Umbilical cord (tissue), 2 donors: ENCODE data around the gene HNRNPH1. TPM values are rescaled to one million over a fixed set of nuclear protein-coding genes. Genes with fewer than 3 reads are reported as not detected.

Experiments used
- DNase-seq: peaks from one replicate; pipeline ENCODE4 v3.0.0-alpha.2; 2015; ENCODE audit warnings: low spot score
- total RNA-seq: library from RNA; depleted of rRNA; stranded (reverse); fragments of >200 nt; gene quantifications from one replicate; pipeline ENCODE4 v1.2.3, GENCODE V29; 2014; ENCODE audit warnings: low replicate concordance; ENCODE audit not compliant: insufficient read depth

Gene HNRNPH1
- total RNA-seq, 1 donor from 2014 or later: 508 TPM

DNA sequence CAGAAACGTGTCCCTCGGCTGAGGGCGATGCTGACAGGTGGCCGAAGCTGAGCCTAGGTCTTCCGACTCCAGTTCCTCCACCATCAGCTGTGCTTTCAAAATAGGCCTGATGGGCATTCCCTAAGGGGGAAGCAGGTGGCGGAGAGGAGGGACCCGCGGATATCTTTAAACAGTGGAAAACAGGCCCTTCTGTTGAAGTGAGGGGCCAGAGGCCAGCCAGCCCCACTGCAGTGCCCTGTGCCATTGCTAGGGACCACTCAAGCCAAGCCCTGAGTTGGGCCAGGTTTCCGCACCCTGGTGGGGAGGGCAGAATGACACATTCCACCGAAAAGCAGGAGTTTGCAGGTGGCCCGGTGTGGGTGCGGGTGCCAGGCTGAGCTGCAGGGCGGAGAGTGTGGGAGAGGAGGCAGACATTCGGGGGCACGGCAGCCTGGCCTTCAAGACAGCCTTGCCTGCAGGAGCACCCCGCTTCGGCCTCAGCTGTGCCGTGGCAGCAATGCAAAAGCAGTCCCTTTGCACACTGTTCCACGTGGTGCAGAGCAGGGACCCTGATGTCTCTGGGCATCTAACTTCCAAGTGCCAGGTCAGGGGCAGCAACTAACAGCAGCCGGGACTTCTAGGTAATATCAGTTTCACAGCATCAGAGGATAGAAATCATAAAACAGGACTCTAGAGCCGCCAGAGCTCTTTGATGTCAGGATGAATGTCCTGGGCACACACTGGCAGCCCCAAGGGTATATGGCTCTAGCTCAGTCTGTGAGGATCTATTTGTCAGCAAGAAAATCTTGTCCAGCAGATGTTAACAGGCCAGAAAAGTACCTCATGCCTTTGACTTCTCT, 17.2 kb downstream of the HNRNPH1 start:
- DNase-seq: no peak

DNA sequence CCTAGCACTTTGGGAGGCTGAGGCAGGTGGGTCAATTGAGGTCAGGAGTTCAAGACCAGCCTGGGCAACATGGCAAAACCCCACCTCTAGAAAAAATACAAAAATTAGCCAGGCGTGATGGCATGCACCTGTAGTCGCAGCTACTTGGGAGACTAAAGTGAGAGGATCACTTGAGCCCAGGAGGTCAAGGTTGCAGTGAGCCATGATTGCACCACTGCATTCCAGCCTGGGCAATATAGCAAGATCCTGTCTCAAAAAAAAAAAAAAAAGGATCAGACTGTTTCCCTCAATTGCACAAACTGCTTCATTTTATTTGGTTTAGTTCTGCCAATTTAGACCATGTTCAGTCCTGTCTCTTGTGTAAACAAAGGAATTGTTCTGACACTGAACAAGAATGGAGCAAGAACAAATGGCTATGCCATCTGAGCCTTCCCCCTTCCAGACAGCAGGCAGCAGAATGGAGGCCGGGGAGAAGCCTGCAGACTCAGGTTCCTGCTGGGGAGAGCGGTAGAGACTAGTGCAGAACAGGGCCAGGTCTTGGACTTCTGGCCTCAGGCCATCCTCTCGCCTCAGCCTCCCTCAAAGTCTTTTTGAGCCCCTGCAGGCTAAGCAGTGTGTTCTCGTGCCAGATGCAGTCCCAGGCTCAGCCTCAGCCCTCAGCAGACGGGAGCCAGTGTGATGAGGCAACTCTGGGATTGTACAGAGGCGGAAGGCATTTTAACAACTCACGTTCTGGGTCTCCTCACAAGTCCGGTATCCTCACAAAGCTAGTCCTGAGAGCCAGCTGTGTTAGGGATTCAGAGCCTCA, 18.2 kb downstream of the HNRNPH1 start:
- peak; percentile 86 for DNase-seq

DNA sequence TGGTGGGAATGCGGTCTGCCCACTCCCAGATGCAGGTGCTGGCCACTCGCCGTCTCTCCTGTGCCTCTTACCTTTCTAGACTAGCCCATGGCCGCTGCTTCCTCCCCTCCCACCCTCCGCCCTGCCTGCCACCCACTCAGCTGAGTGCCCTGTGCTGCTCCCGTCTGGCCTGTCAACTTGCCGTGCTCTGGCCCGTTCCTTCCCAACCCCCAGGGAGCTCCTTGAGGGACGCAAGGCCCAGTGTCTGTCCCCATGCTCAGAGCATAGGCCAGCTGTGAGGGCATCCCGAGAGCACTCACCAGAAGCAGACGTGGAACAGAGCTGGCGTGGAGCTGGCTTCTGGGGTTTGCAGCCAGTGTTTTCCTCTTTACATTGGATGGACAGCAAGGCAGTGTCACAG, 20.2 kb downstream of the HNRNPH1 start:
- DNase-seq: no peak

- DNase-seq: no peak
Measured at GRCh38 chr5:179601871-179602625, 21.4 kb downstream of the HNRNPH1 start.

DNA sequence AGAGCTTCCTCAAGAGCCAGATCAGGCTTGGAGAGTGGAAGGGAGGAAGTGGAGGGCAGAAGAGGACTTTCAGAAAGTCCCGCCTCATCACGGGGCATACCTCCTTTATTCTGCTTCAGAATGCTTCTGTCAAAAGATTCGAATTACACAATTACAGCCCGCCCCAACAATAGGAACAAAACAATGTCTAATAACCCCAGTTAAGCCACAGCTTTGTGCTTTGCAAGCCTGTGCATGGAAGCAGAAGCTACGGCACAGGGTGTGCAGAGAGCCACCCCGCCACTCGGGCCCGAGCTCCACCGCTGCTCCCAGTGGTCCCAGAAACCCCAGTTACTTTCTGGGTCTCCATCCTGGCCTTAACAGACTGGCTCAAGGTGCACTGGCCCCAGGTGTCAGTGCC, 23.5 kb downstream of the HNRNPH1 start:
- DNase-seq: no peak

DNA sequence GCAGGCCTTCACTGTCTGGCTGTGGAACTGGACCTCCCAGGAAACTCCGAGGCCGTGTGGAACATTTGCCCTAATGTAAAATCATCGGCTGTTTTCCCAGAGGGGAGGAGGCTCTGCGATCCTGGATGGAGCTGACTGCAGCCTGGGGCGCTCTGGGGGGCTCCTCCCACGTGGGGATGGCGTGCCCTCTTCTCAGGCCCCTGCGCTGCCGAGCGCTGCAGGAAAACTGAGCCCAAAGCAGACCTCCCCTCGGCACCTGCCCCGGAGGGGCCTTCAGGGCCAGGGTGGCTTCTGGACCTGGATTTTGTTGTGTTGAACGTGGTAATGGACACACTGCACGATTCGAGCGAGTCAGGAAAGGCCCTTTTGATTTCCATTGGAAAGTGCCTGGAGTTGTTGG, 23.9 kb downstream of the HNRNPH1 start:
- no peak for DNase-seq

GRCh38 chr5:179599100-179599499, 24.4 kb downstream of the HNRNPH1 start:
- DNase-seq: no peak

GRCh38 chr5:179596421-179596820, 27.1 kb downstream of the HNRNPH1 start:
- no peak for DNase-seq

- DNase-seq: no peak
Measured at GRCh38 chr5:179595916-179596315, 27.6 kb downstream of the HNRNPH1 start.

DNA sequence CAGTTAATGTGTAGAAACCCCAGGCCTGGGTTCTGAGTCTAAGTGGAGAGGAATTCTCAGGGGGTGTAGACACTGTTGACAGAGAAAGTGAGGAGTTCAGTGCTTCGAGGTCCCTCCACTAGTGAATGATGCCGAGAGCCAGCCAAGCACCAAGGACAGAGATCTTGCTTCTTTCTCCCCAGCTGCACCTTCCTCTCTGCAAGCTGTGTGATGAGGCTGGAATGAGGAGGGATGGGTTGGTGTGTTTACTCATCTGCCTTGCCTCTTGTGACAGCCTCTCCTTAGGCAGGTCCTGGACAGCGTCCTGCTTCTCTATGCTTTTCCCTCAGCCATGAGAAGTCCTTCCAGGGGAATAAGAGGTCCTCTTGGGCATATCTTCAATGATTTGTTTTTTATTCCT, 35.3 kb downstream of the HNRNPH1 start:
- no peak for DNase-seq

- DNase-seq: no peak
Measured at GRCh38 chr5:179585941-179586401, 37.5 kb downstream of the HNRNPH1 start.

DNA sequence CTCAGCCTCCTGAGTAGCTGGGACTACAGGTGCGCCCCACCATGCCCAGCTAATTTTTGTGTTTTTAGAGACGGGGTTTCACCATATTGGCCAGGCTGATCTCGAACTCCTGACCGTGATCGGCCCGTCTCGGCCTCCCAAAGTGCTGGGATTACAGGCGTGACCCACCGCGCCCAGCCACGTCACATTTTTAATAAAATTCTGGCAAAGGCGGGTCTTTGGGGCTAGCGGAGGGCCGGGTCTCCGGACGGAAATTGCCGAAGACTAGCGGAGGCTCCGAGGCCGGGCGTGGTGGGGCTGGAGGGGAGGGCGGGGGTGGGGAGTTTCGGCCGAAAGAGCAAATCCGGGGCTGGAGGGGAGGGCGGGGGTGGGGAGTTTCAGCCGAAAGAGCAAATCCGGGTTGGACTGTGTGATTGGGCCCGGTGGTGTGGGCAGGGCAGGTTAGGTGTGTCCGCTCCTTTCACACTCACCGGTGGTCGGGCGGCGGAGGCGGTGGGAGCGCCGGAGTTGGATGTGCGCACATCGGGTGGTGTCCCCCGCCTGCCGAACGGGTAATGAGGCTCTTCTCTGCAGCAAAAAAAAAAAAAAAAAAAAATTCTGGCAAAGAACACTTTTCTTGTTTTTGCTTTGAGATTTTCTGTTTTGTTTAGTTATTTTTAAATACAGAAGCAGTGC, 46.0 kb downstream of the HNRNPH1 start:
- DNase-seq: no peak

DNA sequence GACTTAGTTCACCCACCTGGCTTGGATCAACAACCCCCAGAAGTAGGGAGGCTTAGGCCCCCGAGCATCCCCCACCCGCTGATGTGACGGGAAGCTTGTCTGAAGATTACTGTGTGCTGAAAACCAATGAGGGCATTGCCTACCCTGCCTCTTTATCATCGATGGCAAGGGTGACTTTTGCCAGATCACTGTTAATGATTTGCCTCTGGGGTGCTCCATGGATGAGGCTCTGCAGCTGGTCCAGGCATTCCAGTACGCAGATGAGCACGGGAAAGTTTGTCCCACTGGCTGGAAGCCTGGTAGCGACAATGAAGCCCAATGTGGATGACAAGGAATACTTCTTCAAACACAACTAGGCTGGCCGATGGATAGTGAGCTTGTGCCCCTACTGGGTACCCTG, 51.1 kb downstream of the HNRNPH1 start:
- DNase-seq: no peak

- DNase-seq: no peak
Measured at GRCh38 chr5:179568721-179569120, 54.8 kb downstream of the HNRNPH1 start.

GRCh38 chr5:179564526-179564925, 58.9 kb downstream of the HNRNPH1 start:
- DNase-seq: no peak

Other genes starting within 250 kb of the HNRNPH1 start
- 41.9 TPM for gene RUFY1, start 73.1 kb downstream of the HNRNPH1 start, total RNA-seq
- gene CBY3, start 57.4 kb upstream of the HNRNPH1 start, total RNA-seq: not detected
- 365 TPM for gene CANX, start 75.3 kb upstream of the HNRNPH1 start, total RNA-seq
- gene MAML1, start 109.2 kb upstream of the HNRNPH1 start, total RNA-seq: 11.8 TPM
- 4.1 TPM for gene LTC4S, start 170.3 kb upstream of the HNRNPH1 start, total RNA-seq
- gene MGAT4B, start 183.2 kb upstream of the HNRNPH1 start, total RNA-seq: 43.3 TPM
- 125 TPM for gene SQSTM1, start 197.2 kb upstream of the HNRNPH1 start, total RNA-seq
- gene MRNIP, start 235.1 kb upstream of the HNRNPH1 start, total RNA-seq: 27.9 TPM